ENCODE results near the gene BNIP5. TPM values are rescaled to one million over a fixed set of nuclear protein-coding genes. Genes with fewer than 3 reads are reported as not detected.

BNIP5 gene
- total RNA-seq, 1 experiment from 2014 or later = 0.94 TPM

DNA sequence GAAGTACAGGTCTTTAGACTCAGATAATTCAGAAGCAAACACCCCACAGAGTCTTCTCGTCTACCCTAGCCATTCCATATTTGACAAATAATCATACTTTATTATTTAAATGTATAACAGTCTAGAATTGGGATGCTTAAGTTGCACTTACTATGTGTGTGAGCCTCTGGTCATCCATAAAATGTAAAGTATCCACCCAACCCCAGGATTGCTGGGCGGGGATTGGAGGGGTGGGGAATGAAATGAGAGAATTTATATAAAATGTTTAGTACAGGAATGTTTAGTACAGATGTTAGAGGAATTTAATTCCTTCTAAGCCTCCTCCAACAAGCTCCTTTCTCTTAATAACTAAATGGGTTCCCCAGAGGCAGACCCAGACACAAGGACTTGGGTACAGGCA, 16.9 kb downstream of the BNIP5 start:
- intact Hi-C loops (cut with micrococcal nuclease; ENCODE audit: unreplicated experiment) = no loop called here
- H3K9me3 Mint-ChIP-seq (ENCODE audit: low read depth, unreplicated experiment) = no peaks in the 10 kb centered on the region
- DNase-seq = no peak
- H3K4me3 Mint-ChIP-seq (ENCODE audit: low read depth, unreplicated experiment) = no peak overlapping the region
- no peaks in the 10 kb centered on the region for H3K27me3 Mint-ChIP-seq (ENCODE audit: unreplicated experiment)
- BruUV-seq (replicated peaks) = no TSS peak
- CTCF ChIA-PET = interaction anchor here (1.8 to 2.3 kb wide), 2 partner anchors 17 to 20 kb away, joined by 8 to 9 read pairs; no protein-coding TSS in a partner anchor
- H3K4me1 Mint-ChIP-seq (ENCODE audit: low read depth, unreplicated experiment) = peaks cover 16% of the 10 kb centered on the region
- H3K36me3 Mint-ChIP-seq (ENCODE audit: insufficient read depth, unreplicated experiment) = no peaks in the 10 kb centered on the region
- no peak overlapping the region for H3K27ac Mint-ChIP-seq (ENCODE audit: unreplicated experiment)
- TF ChIP-seq, protein P1, sequence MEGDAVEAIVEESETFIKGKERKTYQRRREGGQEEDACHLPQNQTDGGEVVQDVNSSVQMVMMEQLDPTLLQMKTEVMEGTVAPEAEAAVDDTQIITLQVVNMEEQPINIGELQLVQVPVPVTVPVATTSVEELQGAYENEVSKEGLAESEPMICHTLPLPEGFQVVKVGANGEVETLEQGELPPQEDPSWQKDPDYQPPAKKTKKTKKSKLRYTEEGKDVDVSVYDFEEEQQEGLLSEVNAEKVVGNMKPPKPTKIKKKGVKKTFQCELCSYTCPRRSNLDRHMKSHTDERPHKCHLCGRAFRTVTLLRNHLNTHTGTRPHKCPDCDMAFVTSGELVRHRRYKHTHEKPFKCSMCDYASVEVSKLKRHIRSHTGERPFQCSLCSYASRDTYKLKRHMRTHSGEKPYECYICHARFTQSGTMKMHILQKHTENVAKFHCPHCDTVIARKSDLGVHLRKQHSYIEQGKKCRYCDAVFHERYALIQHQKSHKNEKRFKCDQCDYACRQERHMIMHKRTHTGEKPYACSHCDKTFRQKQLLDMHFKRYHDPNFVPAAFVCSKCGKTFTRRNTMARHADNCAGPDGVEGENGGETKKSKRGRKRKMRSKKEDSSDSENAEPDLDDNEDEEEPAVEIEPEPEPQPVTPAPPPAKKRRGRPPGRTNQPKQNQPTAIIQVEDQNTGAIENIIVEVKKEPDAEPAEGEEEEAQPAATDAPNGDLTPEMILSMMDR (IDR thresholded peaks at IDR 0.05; ENCODE audit: unreplicated experiment) = no peak

DNA sequence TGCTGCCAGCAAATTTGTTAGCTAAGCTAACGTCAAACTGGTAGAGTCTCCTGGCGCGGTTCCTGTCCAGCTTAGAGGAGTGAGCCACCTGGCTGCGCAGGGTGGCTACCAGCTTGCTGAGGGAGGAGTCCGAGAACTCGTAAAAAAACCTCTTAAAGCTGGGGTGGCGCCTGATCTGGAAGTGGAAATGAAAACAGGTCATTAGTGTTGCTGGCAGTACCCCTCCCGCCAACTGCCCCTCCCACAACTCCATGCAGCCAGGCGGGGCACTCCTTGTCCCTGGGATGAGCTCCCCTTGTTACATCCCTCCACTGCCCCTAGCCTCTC, 17.3 kb downstream of the BNIP5 start:
- DNase-seq = no peak
- TF ChIP-seq, protein P1 (IDR thresholded peaks at IDR 0.05; ENCODE audit: unreplicated experiment) = no peak
- Mint-ChIP-seq H3K36me3 (ENCODE audit: insufficient read depth, unreplicated experiment) (no peaks in the 10 kb centered on the region), H3K4me3 (ENCODE audit: low read depth, unreplicated experiment) (no peak overlapping the region), H3K9me3 (ENCODE audit: low read depth, unreplicated experiment) (no peaks in the 10 kb centered on the region), H3K27me3 (ENCODE audit: unreplicated experiment) (no peaks in the 10 kb centered on the region), H3K4me1 (ENCODE audit: low read depth, unreplicated experiment) (peaks cover 17% of the 10 kb centered on the region), H3K27ac (ENCODE audit: unreplicated experiment) (no peak overlapping the region)
- no TSS peak for BruUV-seq (replicated peaks)
- CTCF ChIA-PET = interaction anchor here (1.8 to 2.3 kb wide), 2 partner anchors 17 to 21 kb away, joined by 8 to 9 read pairs; no protein-coding TSS in a partner anchor
- intact Hi-C loops (cut with micrococcal nuclease; ENCODE audit: unreplicated experiment) = no loop called here

DNA sequence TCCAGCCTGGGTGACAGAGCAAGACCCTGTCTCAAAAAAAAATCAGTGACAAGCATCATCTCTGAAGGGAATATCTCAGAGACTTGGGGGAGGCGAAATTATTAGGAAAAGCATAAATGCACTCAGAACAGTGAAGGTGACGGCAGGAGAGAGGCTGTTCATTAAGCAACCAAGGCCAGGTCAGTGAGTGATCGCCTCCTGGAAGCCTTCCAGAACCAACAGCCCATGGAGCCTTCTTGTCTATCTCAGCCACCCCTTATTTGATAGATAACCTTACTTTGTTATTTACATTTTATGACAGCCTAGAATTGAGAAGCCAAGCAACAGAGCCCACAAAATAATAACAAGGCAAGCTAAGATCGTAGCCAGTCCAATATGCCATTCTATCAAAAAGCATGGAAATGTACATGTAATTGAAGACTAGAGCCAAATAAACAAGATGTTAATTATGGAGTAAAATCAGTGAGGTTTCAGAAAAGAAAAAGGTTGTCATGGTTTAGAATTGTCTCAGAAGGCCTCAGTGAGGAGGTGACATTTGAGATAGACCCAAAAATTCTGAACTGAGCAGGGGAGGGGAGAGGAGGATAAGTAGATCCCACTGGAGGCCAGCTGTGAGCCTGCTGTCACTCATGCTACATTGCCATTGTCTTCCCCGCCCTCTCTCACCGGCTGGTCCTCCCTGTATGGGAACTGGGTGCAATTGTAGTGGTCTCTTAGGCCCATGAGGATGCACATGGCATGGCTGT, 17.8 kb downstream of the BNIP5 start:
- DNase-seq = no peak
- no peak overlapping the region for H3K27ac Mint-ChIP-seq (ENCODE audit: unreplicated experiment)
- BruUV-seq (replicated peaks) = no TSS peak
- CTCF ChIA-PET = interaction anchor here (2.3 kb wide), 1 partner anchor 21 kb away, joined by 9 read pairs; no protein-coding TSS in a partner anchor
- H3K4me1 Mint-ChIP-seq (ENCODE audit: low read depth, unreplicated experiment) = peaks cover 23% of the 10 kb centered on the region
- no peaks in the 10 kb centered on the region for H3K9me3 Mint-ChIP-seq (ENCODE audit: low read depth, unreplicated experiment)
- intact Hi-C loops (cut with micrococcal nuclease; ENCODE audit: unreplicated experiment) = no loop called here
- H3K27me3 Mint-ChIP-seq (ENCODE audit: unreplicated experiment) = no peaks in the 10 kb centered on the region
- no peak overlapping the region for H3K4me3 Mint-ChIP-seq (ENCODE audit: low read depth, unreplicated experiment)
- no peaks in the 10 kb centered on the region for H3K36me3 Mint-ChIP-seq (ENCODE audit: insufficient read depth, unreplicated experiment)
- TF ChIP-seq, protein P1 (IDR thresholded peaks at IDR 0.05; ENCODE audit: unreplicated experiment) = no peak

DNA sequence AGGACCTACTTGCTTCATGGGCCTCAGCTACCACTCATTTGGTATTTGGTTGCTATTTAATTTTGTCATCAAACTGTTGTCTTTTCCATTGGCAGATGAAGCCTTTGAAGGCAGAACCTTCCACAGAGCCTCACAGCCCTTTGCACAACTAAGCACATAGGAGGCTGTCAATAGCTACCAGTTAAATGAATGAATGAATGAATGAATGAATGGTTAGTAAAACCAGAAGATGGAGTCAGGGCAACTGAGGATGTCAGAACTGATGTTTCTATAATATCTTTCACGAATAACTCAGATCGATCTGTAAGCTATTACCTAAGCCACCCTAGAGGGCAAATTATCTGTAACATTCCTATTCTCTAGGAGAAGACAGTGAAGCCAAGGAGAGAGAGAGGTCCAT, 19.1 kb downstream of the BNIP5 start:
- intact Hi-C loops (cut with micrococcal nuclease; ENCODE audit: unreplicated experiment) = no loop called here
- BruUV-seq (replicated peaks) = no TSS peak
- H3K27ac Mint-ChIP-seq (ENCODE audit: unreplicated experiment) = no peak overlapping the region
- H3K27me3 Mint-ChIP-seq (ENCODE audit: unreplicated experiment) = no peaks in the 10 kb centered on the region
- TF ChIP-seq, protein P1 (IDR thresholded peaks at IDR 0.05; ENCODE audit: unreplicated experiment) = no peak
- CTCF ChIA-PET = no interaction called here
- H3K4me3 Mint-ChIP-seq (ENCODE audit: low read depth, unreplicated experiment) = no peak overlapping the region
- no peaks in the 10 kb centered on the region for H3K9me3 Mint-ChIP-seq (ENCODE audit: low read depth, unreplicated experiment)
- peaks cover 25% of the 10 kb centered on the region for H3K4me1 Mint-ChIP-seq (ENCODE audit: low read depth, unreplicated experiment)
- no peak for DNase-seq
- no peaks in the 10 kb centered on the region for H3K36me3 Mint-ChIP-seq (ENCODE audit: insufficient read depth, unreplicated experiment)

Measured in Calu3 (cell line).